PC-9 (cell line): ENCODE measurements around the gene SH3PXD2A. TPM values are rescaled to one million over a fixed set of nuclear protein-coding genes. Genes with fewer than 3 reads are reported as not detected.

ENCODE experiments used
- BruUV-seq: library from RNA; stranded (reverse); fragments of 400-500 nt; replicated peaks from 2 replicates; lab custom pipeline; 2021; lab: Mats Ljungman, UMichigan
- CTCF ChIA-PET: fragments of 300-600 bp; sonication (Branson Sonifier 250); formaldehyde crosslinking; loops from one replicate; lab custom pipeline; 2022; ENCODE audit warnings: antibody characterized with exemption; lab: Charles Lee
- POLR2A ChIA-PET: fragments of 300-600 bp; sonication (Branson Sonifier 250); formaldehyde crosslinking; loops from one replicate; lab custom pipeline; 2022; ENCODE audit warnings: antibody characterized with exemption; ENCODE audit not compliant: unreplicated experiment; lab: Charles Lee
- DNase-seq, 2 experiments: peaks; one replicate each; pipeline versions ENCODE4 v3.0.0 to v3.0.0-alpha.2; 2015 to 2022; ENCODE audit warnings: mixed read lengths in 1 of 2
- H2AFZ ChIP-seq: fragments of 200-600 bp; sonication (generic); 2 replicates; pipeline ENCODE4 v1.8.1; 2017; ENCODE audit warnings: antibody characterized with exemption
- H3F3A ChIP-seq: fragments of 200-600 bp; sonication (generic); 2 replicates; pipeline ENCODE4 v1.8.1; 2017; ENCODE audit warnings: antibody characterized with exemption, mild to moderate bottlenecking, low read depth; ENCODE audit not compliant: insufficient read depth
- H3K27ac ChIP-seq: fragments of 200-600 bp; sonication (generic); 2 replicates; pipeline ENCODE4 v1.6.1; 2016; ENCODE audit warnings: mixed run types
- H3K27me3 ChIP-seq: fragments of 200-600 bp; sonication (generic); 2 replicates; pipeline ENCODE4 v1.6.1; 2016; ENCODE audit warnings: low read depth, mixed run types; ENCODE audit not compliant: insufficient read depth
- H3K36me3 ChIP-seq: fragments of 200-600 bp; sonication (generic); 2 replicates; pipeline ENCODE4 v1.6.1; 2016; ENCODE audit warnings: low read depth, mixed run types
- H3K4me1 ChIP-seq: fragments of 200-600 bp; sonication (generic); replicated peaks from 2 replicates; pipeline ENCODE4 v1.6.1; 2016; ENCODE audit warnings: mixed run types; ENCODE audit not compliant: insufficient read depth
- H3K4me2 ChIP-seq: fragments of 200-600 bp; sonication (generic); 2 replicates; pipeline ENCODE4 v1.6.1; 2017; ENCODE audit warnings: mixed run types
- H3K4me3 ChIP-seq: fragments of 200-600 bp; sonication (generic); 2 replicates; pipeline ENCODE4 v1.6.1; 2016; ENCODE audit warnings: mixed run types
- H3K79me2 ChIP-seq: fragments of 200-600 bp; sonication (generic); 2 replicates; pipeline ENCODE4 v1.6.1; 2017; ENCODE audit warnings: low read depth, mixed run types
- H3K9me2 ChIP-seq: fragments of 200-600 bp; sonication (generic); 2 replicates; pipeline ENCODE4 v1.8.1; 2017; ENCODE audit warnings: mild to moderate bottlenecking; ENCODE audit not compliant: insufficient read depth
- H3K9me3 ChIP-seq: fragments of 200-600 bp; sonication (generic); 2 replicates; pipeline ENCODE4 v1.8.1; 2016; ENCODE audit warnings: low read depth; ENCODE audit not compliant: insufficient read depth
- H4K20me1 ChIP-seq: fragments of 200-600 bp; sonication (generic); 2 replicates; pipeline ENCODE4 v1.8.1; 2017; ENCODE audit not compliant: insufficient read depth
- CTCF ChIP-seq: fragments of 200-600 bp; sonication (generic); conservative IDR thresholded peaks from 2 replicates; pipeline ENCODE4 v1.6.1; 2017; ENCODE audit warnings: mixed run types, antibody characterized with exemption, mild to moderate bottlenecking, moderate library complexity
- EZH2 ChIP-seq: fragments of 200-600 bp; sonication (generic); IDR thresholded peaks from 2 replicates; pipeline ENCODE4 v1.8.0; 2017; ENCODE audit warnings: antibody characterized with exemption, low read depth
- intact Hi-C: fragments of 100-400 bp; cut with micrococcal nuclease; formaldehyde crosslinking; loops from one replicate; pipeline ENCODE4 v1.10.0; 2022; ENCODE audit not compliant: unreplicated experiment
- total RNA-seq: library from RNA; stranded (reverse); gene quantifications from 2 replicates; pipeline ENCODE4 v1.2.3, GENCODE V29; 2021

Gene SH3PXD2A
- total RNA-seq, 1 experiment from 2014 or later, result 12.5 TPM

- CTCF ChIA-PET, result no interaction called here
- TF ChIP-seq EZH2 (no peak), CTCF (no peak)
- Histone ChIP-seq H3K36me3 (no peaks in the 10 kb centered on the region), H3K79me2 (no peaks in the 10 kb centered on the region), H3K27me3 (no peaks in the 10 kb centered on the region), H3K4me2 (no peak overlapping the region), H3K9me3 (no peaks in the 10 kb centered on the region), H3K4me1 (no peaks in the 10 kb centered on the region), H3K9me2 (no peaks in the 10 kb centered on the region), H3K27ac (no peak overlapping the region), H4K20me1 (no peaks in the 10 kb centered on the region), H2AFZ (no peak overlapping the region), H3F3A (no peaks in the 10 kb centered on the region), H3K4me3 (no peak overlapping the region)
- intact Hi-C loops, result no loop called here
- POLR2A ChIA-PET, result no interaction called here
- DNase-seq, result no peak
- BruUV-seq, result no TSS peak
These were observed 229.2 kb downstream of the SH3PXD2A start for GRCh38 chr10:103626178-103626577.

- Histone ChIP-seq H3K4me2 (no peak overlapping the region), H3K4me3 (no peak overlapping the region), H3K4me1 (no peaks in the 10 kb centered on the region), H3K27me3 (no peaks in the 10 kb centered on the region), H3F3A (no peaks in the 10 kb centered on the region), H3K36me3 (no peaks in the 10 kb centered on the region), H3K9me3 (no peaks in the 10 kb centered on the region), H3K79me2 (no peaks in the 10 kb centered on the region), H3K27ac (no peak overlapping the region), H4K20me1 (no peaks in the 10 kb centered on the region), H3K9me2 (no peaks in the 10 kb centered on the region), H2AFZ (no peak overlapping the region)
- no TSS peak for BruUV-seq
- intact Hi-C loops, result no loop called here
- DNase-seq, result no peak
- CTCF ChIA-PET, result no interaction called here
- TF ChIP-seq EZH2, result no peak
- no peak for TF ChIP-seq CTCF
- POLR2A ChIA-PET, result no interaction called here
These were observed 232.3 kb downstream of the SH3PXD2A start for GRCh38 chr10:103622935-103623574.

GRCh38 chr10:103622286-103622685 is 233.1 kb downstream of the SH3PXD2A start:
- Histone ChIP-seq H3K27me3 (no peaks in the 10 kb centered on the region), H2AFZ (no peak overlapping the region), H4K20me1 (no peaks in the 10 kb centered on the region), H3K4me1 (no peaks in the 10 kb centered on the region), H3K4me3 (no peak overlapping the region), H3K27ac (no peak overlapping the region), H3F3A (no peaks in the 10 kb centered on the region), H3K9me2 (no peaks in the 10 kb centered on the region), H3K4me2 (no peak overlapping the region), H3K9me3 (no peaks in the 10 kb centered on the region), H3K36me3 (no peaks in the 10 kb centered on the region), H3K79me2 (no peaks in the 10 kb centered on the region)
- TF ChIP-seq EZH2 (no peak), CTCF (no peak)
- intact Hi-C loops, result no loop called here
- DNase-seq, result no peak
- no TSS peak for BruUV-seq
- CTCF ChIA-PET, result no interaction called here
- POLR2A ChIA-PET, result no interaction called here
